Neuronal stem cell (in vitro differentiated cells): ENCODE results near the gene DMD.

Source experiments
- DNase-seq: peaks from one replicate; pipeline ENCODE4 v3.0.0-alpha.2; 2013; ENCODE audit warnings: low spot score
- H2AFZ ChIP-seq: one replicate; pipeline ENCODE4 v1.6.1; 2013; ENCODE audit warnings: mild to moderate bottlenecking, low read length, inconsistent platforms
- H2AK5ac ChIP-seq: 2 replicates; pipeline ENCODE4 v1.6.1; 2013; ENCODE audit warnings: low read depth, mild to moderate bottlenecking, inconsistent platforms, low read length, moderate library complexity, mixed read lengths
- H2BK120ac ChIP-seq: 2 replicates; pipeline ENCODE4 v1.6.1; 2013; ENCODE audit warnings: low read depth, mild to moderate bottlenecking, inconsistent platforms, low read length, moderate library complexity, mixed read lengths
- H2BK12ac ChIP-seq: one replicate; pipeline ENCODE4 v1.6.1; 2013; ENCODE audit warnings: low read length, inconsistent platforms
- H2BK15ac ChIP-seq: 2 replicates; pipeline ENCODE4 v1.6.1; 2013; ENCODE audit warnings: mild to moderate bottlenecking, low read length, inconsistent platforms, mixed read lengths
- H2BK5ac ChIP-seq: one replicate; pipeline ENCODE4 v1.6.1; 2013; ENCODE audit warnings: inconsistent platforms, mild to moderate bottlenecking, low read length, moderate library complexity
- H3K14ac ChIP-seq: one replicate; pipeline ENCODE4 v1.6.1; 2013; ENCODE audit warnings: low read length, inconsistent platforms
- H3K18ac ChIP-seq: 2 replicates; pipeline ENCODE4 v1.6.1; 2013; ENCODE audit warnings: low read length, inconsistent platforms
- H3K23ac ChIP-seq: 2 replicates; pipeline ENCODE4 v1.6.1; 2013; ENCODE audit warnings: low read depth, mild to moderate bottlenecking, mixed read lengths, low read length, inconsistent platforms; ENCODE audit not compliant: poor library complexity
- H3K27ac ChIP-seq: replicated peaks from 3 replicates; pipeline ENCODE4 v1.5.1; 2013; ENCODE audit warnings: low read length, inconsistent platforms
- H3K27me3 ChIP-seq, 3 experiments: 2 replicates each; pipeline ENCODE4 v1.6.1; 2013; ENCODE audit warnings: low read length in 3 of 3, mild to moderate bottlenecking in 2 of 3, inconsistent platforms in 1 of 3, low read depth in 1 of 3, mixed read lengths in 1 of 3, moderate library complexity in 1 of 3; ENCODE audit not compliant: control insufficient read depth in 3 of 3, insufficient read depth in 3 of 3
- H3K36me3 ChIP-seq, 2 donors: replicated peaks in 1 of 2; 2 replicates each; pipeline ENCODE4 v1.6.1; 2013; ENCODE audit warnings: low read length in 2 of 2; ENCODE audit not compliant: control insufficient read depth in 2 of 2, insufficient read depth in 2 of 2
- H3K4ac ChIP-seq: 2 replicates; pipeline ENCODE4 v1.6.1; 2013; ENCODE audit warnings: inconsistent platforms, mild to moderate bottlenecking, low read length, moderate library complexity
- H3K4me1 ChIP-seq, 2 donors: 1 replicate in 1 of 2; 2 replicates in 1 of 2; pipeline ENCODE4 v1.6.1; 2013; ENCODE audit warnings: low read length in 2 of 2, low read depth in 1 of 2; ENCODE audit not compliant: control insufficient read depth in 2 of 2, insufficient read depth in 1 of 2
- H3K4me2 ChIP-seq: one replicate; pipeline ENCODE4 v1.6.1; 2013; ENCODE audit warnings: mild to moderate bottlenecking, low read length, inconsistent platforms; ENCODE audit not compliant: insufficient read depth, poor library complexity, severe bottlenecking
- H3K4me3 ChIP-seq, 2 donors: 2 replicates each; pipeline ENCODE4 v1.5.1; 2013; ENCODE audit warnings: low read length in 2 of 2, mild to moderate bottlenecking in 2 of 2, inconsistent platforms in 1 of 2, moderate library complexity in 1 of 2
- H3K79me1 ChIP-seq: one replicate; pipeline ENCODE4 v1.6.1; 2013; ENCODE audit warnings: low read depth, mild to moderate bottlenecking, inconsistent platforms, low read length, moderate library complexity
- H3K9ac ChIP-seq: one replicate; pipeline ENCODE4 v1.6.1; 2013; ENCODE audit warnings: mild to moderate bottlenecking, low read depth, low read length, inconsistent platforms; ENCODE audit not compliant: poor library complexity
- H3K9me3 ChIP-seq, 2 donors: replicated peaks in 1 of 2; 2 replicates each; pipeline versions ENCODE3 to v1.6.1; 2013; ENCODE audit warnings: low read length in 2 of 2, mild to moderate bottlenecking in 2 of 2, inconsistent platforms in 1 of 2, low read depth in 1 of 2, mixed read lengths in 1 of 2, moderate library complexity in 1 of 2; ENCODE audit not compliant: control insufficient read depth in 2 of 2, insufficient read depth in 1 of 2
- H4K8ac ChIP-seq: one replicate; pipeline ENCODE4 v1.6.1; 2013; ENCODE audit warnings: low read depth, mild to moderate bottlenecking, inconsistent platforms, low read length, moderate library complexity
- H4K91ac ChIP-seq: one replicate; pipeline ENCODE4 v1.6.1; 2013; ENCODE audit warnings: low read length, low read depth, mild to moderate bottlenecking, inconsistent platforms; ENCODE audit not compliant: poor library complexity
- WGBS, 2 donors: extraction: QIAGEN DNeasy Blood & Tissue Kit; methylation state at CpG; one replicate each; pipeline ENCODE4 v1.1.7; 2013; ENCODE audit warnings: missing lambda C conversion rate in 2 of 2, mixed read lengths in 1 of 2; ENCODE audit not compliant: insufficient read length in 2 of 2, insufficient replicate concordance in 1 of 2; ENCODE audit errors: extremely low coverage in 2 of 2; 5-methylcytosine and 5-hydroxymethylcytosine counted together

Gene DMD

DNA sequence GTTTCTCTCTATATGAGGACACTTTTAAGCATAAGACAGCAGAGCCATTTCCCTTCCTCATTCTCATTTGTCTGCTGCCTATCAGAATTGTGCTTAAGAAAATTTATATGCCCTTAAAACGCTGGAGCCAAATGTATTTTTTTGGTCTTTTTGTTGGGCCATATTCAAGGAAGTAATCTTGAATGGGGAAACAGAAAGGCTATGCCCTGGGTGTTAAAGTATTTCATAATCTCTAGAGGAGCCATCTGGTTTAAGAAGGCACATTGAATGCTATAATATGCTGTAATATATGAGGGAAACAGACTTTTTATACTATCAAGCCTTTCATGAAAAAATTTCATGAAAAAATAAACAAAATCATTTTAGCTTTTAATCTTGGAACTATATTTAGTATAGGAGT lies 4.3 kb downstream of the DMD start:
- H3K27me3 ChIP-seq, result no peaks in the 10 kb centered on the region
- H2AFZ ChIP-seq, result no peak overlapping the region
- no peak overlapping the region for H4K91ac ChIP-seq
- no peak overlapping the region for H3K4me3 ChIP-seq
- H3K9ac ChIP-seq, result no peak overlapping the region
- no peak overlapping the region for H3K23ac ChIP-seq
- DNase-seq, result no peak
- no peak overlapping the region for H4K8ac ChIP-seq
- H2BK120ac ChIP-seq, result no peak overlapping the region
- H3K9me3 ChIP-seq, result no peaks in the 10 kb centered on the region
- no peak overlapping the region for H3K27ac ChIP-seq
- no peak overlapping the region for H3K14ac ChIP-seq
- H3K79me1 ChIP-seq, result no peaks in the 10 kb centered on the region
- no peak overlapping the region for H2BK12ac ChIP-seq
- H2AK5ac ChIP-seq, result no peak overlapping the region
- H2BK5ac ChIP-seq, result no peak overlapping the region
- no peak overlapping the region for H2BK15ac ChIP-seq
- no peak overlapping the region for H3K18ac ChIP-seq
- H3K4me1 ChIP-seq, result peaks cover 0 to 2% of the 10 kb centered on the region in 2 donors
- WGBS, 2 donors, result no CpG with 5 or more reads among the region's 1 CpG
- no peak overlapping the region for H3K4me2 ChIP-seq
- no peak overlapping the region for H3K4ac ChIP-seq
- no peaks in the 10 kb centered on the region for H3K36me3 ChIP-seq

DNA sequence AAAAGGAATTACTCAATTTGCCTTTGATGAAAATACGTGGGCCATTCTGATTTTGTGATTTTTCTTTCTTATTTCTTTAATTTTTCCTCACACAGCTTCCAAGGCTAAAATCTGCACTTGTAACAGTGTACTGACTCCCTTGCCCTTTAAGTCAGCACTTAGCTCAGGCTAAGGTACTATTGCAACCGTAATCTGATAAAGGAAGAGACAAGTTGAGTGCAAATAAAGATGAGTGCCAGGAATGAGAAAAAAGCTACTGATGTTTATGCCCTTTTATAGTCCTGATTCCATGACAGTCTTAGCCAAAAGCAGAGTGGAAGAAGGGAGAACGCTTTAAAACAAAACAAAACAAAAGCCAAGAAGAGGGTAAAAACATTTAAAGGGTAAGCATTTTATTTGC lies 6.0 kb downstream of the DMD start:
- no peaks in the 10 kb centered on the region for H3K27me3 ChIP-seq
- H2BK5ac ChIP-seq, result no peak overlapping the region
- H3K4me2 ChIP-seq, result no peak overlapping the region
- no peak overlapping the region for H4K91ac ChIP-seq
- no peak overlapping the region for H4K8ac ChIP-seq
- no CpG with 5 or more reads among the region's 3 CpGs for WGBS, 2 donors
- no peak overlapping the region for H3K23ac ChIP-seq
- no peak overlapping the region for H2AFZ ChIP-seq
- no peaks in the 10 kb centered on the region for H3K79me1 ChIP-seq
- no peak overlapping the region for H2BK15ac ChIP-seq
- no peak overlapping the region for H2BK120ac ChIP-seq
- no peak overlapping the region for H2AK5ac ChIP-seq
- no peak overlapping the region for H3K4me3 ChIP-seq
- no peak overlapping the region for H3K9ac ChIP-seq
- H3K9me3 ChIP-seq, result no peaks in the 10 kb centered on the region
- no peaks in the 10 kb centered on the region for H3K36me3 ChIP-seq
- H3K14ac ChIP-seq, result no peak overlapping the region
- H2BK12ac ChIP-seq, result no peak overlapping the region
- DNase-seq, result no peak
- H3K4ac ChIP-seq, result no peak overlapping the region
- no peak overlapping the region for H3K27ac ChIP-seq
- no peak overlapping the region for H3K18ac ChIP-seq
- no peaks in the 10 kb centered on the region for H3K4me1 ChIP-seq

DNA sequence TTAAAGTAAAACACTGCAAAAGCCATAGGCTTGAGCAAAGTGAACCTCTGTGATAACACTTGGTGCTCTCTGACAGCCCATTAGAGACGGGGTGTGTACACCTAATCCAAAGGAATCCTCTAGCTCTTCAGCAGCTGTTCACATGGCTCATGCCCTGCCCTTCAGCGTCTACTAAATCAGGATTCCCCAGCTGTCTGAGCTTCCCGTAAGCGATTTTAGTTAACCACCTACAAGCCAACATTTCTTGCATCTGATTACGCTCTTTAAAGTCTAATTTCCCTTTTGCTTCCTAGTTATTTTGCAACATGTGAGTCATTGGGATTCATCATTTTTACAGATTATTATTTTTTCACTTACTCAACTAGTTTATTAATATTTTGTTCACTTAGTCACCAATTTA lies 6.5 kb downstream of the DMD start:
- no peak overlapping the region for H2AFZ ChIP-seq
- WGBS, 2 donors, result no CpG with 5 or more reads among the region's 5 CpGs
- no peak for DNase-seq
- no peaks in the 10 kb centered on the region for H3K79me1 ChIP-seq
- H2AK5ac ChIP-seq, result no peak overlapping the region
- H3K4ac ChIP-seq, result no peak overlapping the region
- H3K27me3 ChIP-seq, result no peaks in the 10 kb centered on the region
- no peak overlapping the region for H2BK15ac ChIP-seq
- H3K14ac ChIP-seq, result no peak overlapping the region
- H2BK12ac ChIP-seq, result no peak overlapping the region
- no peak overlapping the region for H3K27ac ChIP-seq
- H2BK120ac ChIP-seq, result no peak overlapping the region
- no peak overlapping the region for H2BK5ac ChIP-seq
- no peak overlapping the region for H3K18ac ChIP-seq
- H3K36me3 ChIP-seq, result no peaks in the 10 kb centered on the region
- no peak overlapping the region for H3K4me3 ChIP-seq
- H3K9me3 ChIP-seq, result no peaks in the 10 kb centered on the region
- H4K91ac ChIP-seq, result no peak overlapping the region
- H3K4me1 ChIP-seq, result no peaks in the 10 kb centered on the region
- H4K8ac ChIP-seq, result no peak overlapping the region
- H3K23ac ChIP-seq, result no peak overlapping the region
- no peak overlapping the region for H3K4me2 ChIP-seq
- H3K9ac ChIP-seq, result no peak overlapping the region

DNA sequence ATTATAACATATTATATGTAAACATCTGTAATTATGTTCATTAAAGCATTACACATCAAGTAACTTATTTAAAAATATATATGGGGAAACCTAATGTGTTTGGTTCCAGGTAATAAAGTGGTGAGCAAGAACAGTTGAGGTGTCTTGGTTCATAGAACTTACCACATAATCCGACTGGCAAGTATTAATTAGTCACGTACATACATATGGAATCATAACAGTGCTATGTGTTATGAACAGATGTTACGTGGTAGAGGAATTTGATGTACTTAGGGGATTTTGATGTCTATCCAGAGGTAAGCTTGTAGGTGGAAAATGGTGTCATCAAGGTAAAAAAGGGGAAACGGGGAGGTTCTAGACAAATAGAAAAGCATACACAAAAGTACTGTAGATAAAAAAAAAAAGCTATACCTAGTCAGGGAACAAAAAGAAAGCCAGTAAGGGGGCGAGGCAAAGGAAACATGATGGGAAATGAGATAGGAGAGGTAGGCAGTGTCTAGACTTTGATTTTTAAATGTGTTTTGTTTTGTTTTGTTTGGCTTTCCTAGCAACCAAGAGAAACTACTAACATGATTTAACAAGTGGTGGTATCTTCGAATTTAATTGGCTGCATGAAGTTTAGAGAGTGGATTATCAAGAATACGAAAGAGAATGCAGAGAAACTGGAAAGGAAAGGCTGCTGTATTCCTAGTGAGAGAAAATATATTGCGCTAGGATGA lies 12.6 kb downstream of the DMD start:
- no peak overlapping the region for H3K18ac ChIP-seq
- no peaks in the 10 kb centered on the region for H3K4me1 ChIP-seq
- H2AK5ac ChIP-seq, result no peak overlapping the region
- no peak overlapping the region for H3K27ac ChIP-seq
- no peaks in the 10 kb centered on the region for H3K27me3 ChIP-seq
- H3K9ac ChIP-seq, result no peak overlapping the region
- no peak overlapping the region for H3K14ac ChIP-seq
- no peak overlapping the region for H2BK5ac ChIP-seq
- H2BK12ac ChIP-seq, result no peak overlapping the region
- H4K91ac ChIP-seq, result no peak overlapping the region
- H3K79me1 ChIP-seq, result no peaks in the 10 kb centered on the region
- no CpG with 5 or more reads among the region's 8 CpGs for WGBS, 2 donors
- no peak overlapping the region for H3K4me3 ChIP-seq
- H3K9me3 ChIP-seq, result no peaks in the 10 kb centered on the region
- no peak overlapping the region for H2AFZ ChIP-seq
- no peak for DNase-seq
- H2BK15ac ChIP-seq, result no peak overlapping the region
- H2BK120ac ChIP-seq, result no peak overlapping the region
- H3K4ac ChIP-seq, result no peak overlapping the region
- H3K36me3 ChIP-seq, result no peaks in the 10 kb centered on the region
- no peak overlapping the region for H3K4me2 ChIP-seq
- no peak overlapping the region for H3K23ac ChIP-seq
- no peak overlapping the region for H4K8ac ChIP-seq
